ENCODE results near the gene DNAJC5.

- TF ChIP-seq CTCF (IDR thresholded peaks at IDR 0.05; ENCODE audit: low read length) (no peak), EZH2 (IDR thresholded peaks at IDR 0.05; ENCODE audit: borderline replicate concordance, low read length) (no peak)
Measured at GRCh38 chr20:63942969-63943807, 48.3 kb downstream of the DNAJC5 start.
